K562 (cell line): Measurements from ENCODE around the gene SPINK4. TPM values are rescaled to one million over a fixed set of nuclear protein-coding genes. Genes with fewer than 3 reads are reported as not detected.

ENCODE experiments used
- CHD4 ChIP-seq: fragments of 200-600 bp; sonication (generic); IDR thresholded peaks from 3 replicates; pipeline ENCODE4 v1.6.1; 2012; ENCODE audit warnings: low read depth, mild to moderate bottlenecking, mixed read lengths, low read length, inconsistent platforms; ENCODE audit not compliant: insufficient read depth, insufficient replicate concordance, poor library complexity, severe bottlenecking
- EP400 ChIP-seq: fragments of 450-650 bp; IDR thresholded peaks from 2 replicates; pipeline ENCODE4 v1.6.1; 2017; ENCODE audit warnings: antibody characterized with exemption, mild to moderate bottlenecking, moderate library complexity
- HDAC1 ChIP-seq, 2 experiments: fragments of 450-650 bp; IDR thresholded peaks; 2 replicates each; pipeline ENCODE4 v1.6.1; 2016 to 2017; ENCODE audit warnings: inconsistent platforms in 1 of 2, mild to moderate bottlenecking in 1 of 2, moderate library complexity in 1 of 2
- HLTF ChIP-seq: fragments of 450-650 bp; IDR thresholded peaks from 2 replicates; pipeline ENCODE4 v1.6.1; 2016
- MAZ ChIP-seq, 2 experiments: fragments of 450-650 bp in 1 of 2; sonication (generic) in 1 of 2; formaldehyde crosslinking; IDR thresholded peaks in 1 of 2; conservative IDR thresholded peaks in 1 of 2; 2 replicates each; pipeline versions ENCODE4 v1.4.0 to v1.5.0; 2020; ENCODE audit warnings: mild to moderate bottlenecking in 1 of 2, missing genetic modification reagents in 1 of 2
- MEIS2 ChIP-seq: fragments of 450-650 bp; IDR thresholded peaks from 2 replicates; pipeline ENCODE4 v1.6.1; 2014; ENCODE audit warnings: mild to moderate bottlenecking; ENCODE audit not compliant: partially characterized antibody
- NFXL1 ChIP-seq: fragments of 450-650 bp; formaldehyde crosslinking; IDR thresholded peaks from 2 replicates; pipeline ENCODE4 v1.4.0; 2021; ENCODE audit warnings: mild to moderate bottlenecking
- NUFIP1 ChIP-seq: fragments of 450-650 bp; IDR thresholded peaks from 2 replicates; pipeline ENCODE4 v1.6.1; 2018; ENCODE audit not compliant: partially characterized antibody
- SAFB ChIP-seq: fragments of 200-400 bp; formaldehyde crosslinking; IDR thresholded peaks from 2 replicates; pipeline ENCODE4 v1.6.1; 2017; ENCODE audit warnings: low read depth, low read length, borderline replicate concordance
- TRIM24 ChIP-seq, 2 experiments: fragments of 450-650 bp; IDR thresholded peaks; 2 replicates each; pipeline ENCODE4 v1.6.1; 2016
- ZNF318 ChIP-seq, 2 experiments: fragments of 450-650 bp; IDR thresholded peaks; 2 replicates each; pipeline ENCODE4 v1.6.1; 2016; ENCODE audit warnings: mild to moderate bottlenecking in 2 of 2, borderline replicate concordance in 1 of 2, low read depth in 1 of 2, moderate library complexity in 1 of 2
- polyA plus RNA-seq, 8 experiments: library from polyadenylated mRNA; depleted of rRNA in 4 of 8; stranded (reverse) in 5 of 8; unstranded in 3 of 8; fragments of >200 nt; fragmentation: Nextera tagmentation in 2 of 8; fragmentation: Illumina TruSeq in 1 of 8; extraction: Ambion mirVana in 2 of 8; extraction: Trizol in 1 of 8; gene quantifications; 2 replicates each; pipeline versions ENCODE4 v1.2.1 to v1.2.3, GENCODE V29; 2011 to 2014; ENCODE audit warnings: inconsistent platforms in 1 of 8, missing spikeins in 1 of 8
- total RNA-seq, 7 experiments: library from RNA; depleted of rRNA in 6 of 7; stranded (reverse); fragments of >200 nt in 6 of 7; fragmentation: Illumina TruSeq in 2 of 7; extraction: Trizol in 2 of 7; gene quantifications; 2 replicates each; pipeline versions ENCODE4 v1.2.1 to v1.2.3, GENCODE V29; 2011 to 2021; ENCODE audit warnings: low replicate concordance in 1 of 7
- TF ChIP-seq, protein P1 (sequence below), 2 experiments: fragments of 450-650 bp; IDR thresholded peaks; 2 replicates each; pipeline ENCODE4 v1.6.1; 2018; ENCODE audit warnings: mild to moderate bottlenecking in 2 of 2, low read depth in 1 of 2; ENCODE audit not compliant: partially characterized antibody in 2 of 2
- TF ChIP-seq, protein P2 (sequence below): sonication (generic); formaldehyde crosslinking; IDR thresholded peaks from 2 replicates; pipeline ENCODE4 v1.5.0; 2020; ENCODE audit warnings: missing genetic modification reagents

The SPINK4 gene
- total and polyA plus RNA-seq, 9 of the 15 experiments (the other 6 are each of a cell fraction or from before 2014, with no cell fraction given) = 0.74 to 5.5 (median 2.1) TPM; not detected in 2

GRCh38 chr9:33239921-33240320 is at the start of gene SPINK4 (continued):
- TF ChIP-seq, protein P1, sequence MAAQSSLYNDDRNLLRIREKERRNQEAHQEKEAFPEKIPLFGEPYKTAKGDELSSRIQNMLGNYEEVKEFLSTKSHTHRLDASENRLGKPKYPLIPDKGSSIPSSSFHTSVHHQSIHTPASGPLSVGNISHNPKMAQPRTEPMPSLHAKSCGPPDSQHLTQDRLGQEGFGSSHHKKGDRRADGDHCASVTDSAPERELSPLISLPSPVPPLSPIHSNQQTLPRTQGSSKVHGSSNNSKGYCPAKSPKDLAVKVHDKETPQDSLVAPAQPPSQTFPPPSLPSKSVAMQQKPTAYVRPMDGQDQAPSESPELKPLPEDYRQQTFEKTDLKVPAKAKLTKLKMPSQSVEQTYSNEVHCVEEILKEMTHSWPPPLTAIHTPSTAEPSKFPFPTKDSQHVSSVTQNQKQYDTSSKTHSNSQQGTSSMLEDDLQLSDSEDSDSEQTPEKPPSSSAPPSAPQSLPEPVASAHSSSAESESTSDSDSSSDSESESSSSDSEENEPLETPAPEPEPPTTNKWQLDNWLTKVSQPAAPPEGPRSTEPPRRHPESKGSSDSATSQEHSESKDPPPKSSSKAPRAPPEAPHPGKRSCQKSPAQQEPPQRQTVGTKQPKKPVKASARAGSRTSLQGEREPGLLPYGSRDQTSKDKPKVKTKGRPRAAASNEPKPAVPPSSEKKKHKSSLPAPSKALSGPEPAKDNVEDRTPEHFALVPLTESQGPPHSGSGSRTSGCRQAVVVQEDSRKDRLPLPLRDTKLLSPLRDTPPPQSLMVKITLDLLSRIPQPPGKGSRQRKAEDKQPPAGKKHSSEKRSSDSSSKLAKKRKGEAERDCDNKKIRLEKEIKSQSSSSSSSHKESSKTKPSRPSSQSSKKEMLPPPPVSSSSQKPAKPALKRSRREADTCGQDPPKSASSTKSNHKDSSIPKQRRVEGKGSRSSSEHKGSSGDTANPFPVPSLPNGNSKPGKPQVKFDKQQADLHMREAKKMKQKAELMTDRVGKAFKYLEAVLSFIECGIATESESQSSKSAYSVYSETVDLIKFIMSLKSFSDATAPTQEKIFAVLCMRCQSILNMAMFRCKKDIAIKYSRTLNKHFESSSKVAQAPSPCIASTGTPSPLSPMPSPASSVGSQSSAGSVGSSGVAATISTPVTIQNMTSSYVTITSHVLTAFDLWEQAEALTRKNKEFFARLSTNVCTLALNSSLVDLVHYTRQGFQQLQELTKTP (IDR thresholded peaks at IDR 0.05; ENCODE audit: low read depth in 1 of 2, partially characterized antibody in 2 of 2) = peak in 1 of 2 experiments; percentile 80
- TF ChIP-seq NUFIP1 (no peak), MEIS2 (peak; percentile 78), TRIM24 (IDR thresholded peaks at IDR 0.05) (peak; percentile 85 to 89), HLTF (no peak), SAFB (no peak), NFXL1 (CRISPR knock-in tag) (no peak), CHD4 (no peak), HDAC1 (IDR thresholded peaks at IDR 0.05) (peak; percentile 63 to 87; a peak in 3 of 4 replicates), EP400 (peak; percentile 56; the same call in 1 of the 2 replicates), MAZ (CRISPR knock-in tag; conservative IDR thresholded peaks at IDR 0.05 in 1 of 2, IDR thresholded peaks at IDR 0.05 in 1 of 2) (peak; percentile 69 to 73), ZNF318 (IDR thresholded peaks at IDR 0.05; ENCODE audit: borderline replicate concordance in 1 of 2, low read depth in 1 of 2) (peak in 1 of 2 experiments; percentile 52; a peak in 1 of 4 replicates)
- TF ChIP-seq, protein P2, sequence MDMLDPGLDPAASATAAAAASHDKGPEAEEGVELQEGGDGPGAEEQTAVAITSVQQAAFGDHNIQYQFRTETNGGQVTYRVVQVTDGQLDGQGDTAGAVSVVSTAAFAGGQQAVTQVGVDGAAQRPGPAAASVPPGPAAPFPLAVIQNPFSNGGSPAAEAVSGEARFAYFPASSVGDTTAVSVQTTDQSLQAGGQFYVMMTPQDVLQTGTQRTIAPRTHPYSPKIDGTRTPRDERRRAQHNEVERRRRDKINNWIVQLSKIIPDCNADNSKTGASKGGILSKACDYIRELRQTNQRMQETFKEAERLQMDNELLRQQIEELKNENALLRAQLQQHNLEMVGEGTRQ (CRISPR knock-in tag) = no peak
